Ovary (tissue), 9 donors: Measurements from ENCODE around the gene ACTR8. TPM values are rescaled to one million over a fixed set of nuclear protein-coding genes. Genes with fewer than 3 reads are reported as not detected.

Experiments
- DNase-seq, 5 donors: peaks; one replicate each; pipeline ENCODE4 v3.0.0-alpha.2; 2019 to 2020
- H3K27ac ChIP-seq, 2 donors: fragments of 200-600 bp; one replicate each; pipeline versions ENCODE4 v1.5.1 to v1.8.0; 2019 to 2022
- H3K27me3 ChIP-seq: fragments of 200-600 bp; one replicate; pipeline ENCODE4 v1.8.0; 2022
- H3K36me3 ChIP-seq: fragments of 200-600 bp; sonication (generic); one replicate; pipeline ENCODE4 v1.5.1; 2019
- H3K4me1 ChIP-seq: one replicate; pipeline ENCODE4 v1.8.1; 2013; ENCODE audit warnings: mild to moderate bottlenecking, moderate library complexity; ENCODE audit not compliant: insufficient read depth
- H3K4me3 ChIP-seq: fragments of 200-600 bp; sonication (generic); one replicate; pipeline ENCODE4 v1.5.1; 2017
- H3K9me3 ChIP-seq, 2 donors: fragments of 200-600 bp in 1 of 2; sonication (generic) in 1 of 2; one replicate each; pipeline versions ENCODE4 v1.5.1 to v1.8.1; 2013 to 2019; ENCODE audit warnings: mild to moderate bottlenecking in 1 of 2, moderate library complexity in 1 of 2
- CTCF ChIP-seq, 3 donors: fragments of 450-650 bp in 2 of 3; fragments of 200-600 bp in 1 of 3; IDR thresholded peaks; one replicate each; pipeline versions ENCODE4 v1.5.1 to v1.8.0; 2016 to 2022; ENCODE audit warnings: antibody characterized with exemption in 3 of 3, mild to moderate bottlenecking in 1 of 3
- EP300 ChIP-seq: sonication (generic); formaldehyde crosslinking; IDR thresholded peaks from one replicate; pipeline ENCODE4 v1.6.1; 2017; ENCODE audit warnings: antibody characterized with exemption
- POLR2A ChIP-seq: fragments of 450-650 bp; IDR thresholded peaks from one replicate; pipeline ENCODE4 v1.6.1; 2017; ENCODE audit warnings: antibody characterized with exemption, mild to moderate bottlenecking, moderate library complexity
- WGBS, 3 donors: extraction: QIAGEN DNeasy Blood & Tissue Kit in 1 of 3; methylation state at CpG; one replicate each; pipeline versions ENCODE4 v1.1.5 to v1.1.7; 2013 to 2017; 5-methylcytosine and 5-hydroxymethylcytosine counted together
- intact Hi-C, 4 donors: fragments of 100-400 bp; cut with DNase I; formaldehyde crosslinking; loops; one replicate each; pipeline versions ENCODE4 v1.11.0 to v1.15.1; 2022 to 2023
- polyA plus RNA-seq, 2 donors: library from polyadenylated mRNA; stranded (reverse); fragments of 200-250 nt in 1 of 2; fragments of 350-450 nt in 1 of 2; fragmentation: Illumina TruSeq in 1 of 2; extraction: RNeasy Lipid Tissue Mini Kit (QIAGEN cat#74804) in 1 of 2; gene quantifications; one replicate each; pipeline ENCODE4 v1.2.3, GENCODE V29; 2013 to 2014
- total RNA-seq, 7 donors: library from RNA; depleted of rRNA in 2 of 7; stranded (reverse); fragments of >200 nt in 2 of 7; fragmentation: NEBNext Ultra II Directional in 3 of 7; extraction: Animal tissue kit (Norgen Biotek cat#: 25700) in 3 of 7; gene quantifications; one replicate each; pipeline versions ENCODE4 v1.1.0 to v1.2.4, GENCODE V29; 2016 to 2023
- donor health status: DM: no; HTN: no; CAD: no; lungs with moderate emphysema.
- donor health status: DM: no; HTN: no; CAD: no.
- donor health status: Bipolar disorder and iron deficiency.
- donor health status: DM: yes; HTN: yes; CAD: no.
- donor health status: DM: no; HTN: no; CAD: no.
- donor health status: DM: yes; HTN: yes; CAD: no.

ACTR8 gene
- total and polyA plus RNA-seq, 9 donors: 9.1 to 34.5 (median 20.6) TPM

- Histone ChIP-seq H3K4me3 (no peak overlapping the region), H3K4me1 (no peaks in the 10 kb centered on the region), H3K36me3 (no peaks in the 10 kb centered on the region), H3K27ac (no peak overlapping the region), H3K9me3 (no peaks in the 10 kb centered on the region), H3K27me3 (no peaks in the 10 kb centered on the region)
- no peak for TF ChIP-seq EP300
- no peak for TF ChIP-seq POLR2A
- TF ChIP-seq CTCF (IDR thresholded peaks at IDR 0.05): no peak
- DNase-seq: no peak
- 84 to 86% (median 86%) methylated on average over 1 of the region's 1 CpG for WGBS, 3 donors
- intact Hi-C loops: no loop called here
These were observed 53.4 kb downstream of the ACTR8 start for GRCh38 chr3:53828581-53828980.

GRCh38 chr3:53826048-53826447 is 55.9 kb downstream of the ACTR8 start:
- WGBS, 3 donors: 17 to 34% (median 31%) methylated on average over 1 of the region's 1 CpG
- Histone ChIP-seq H3K27ac (no peak overlapping the region), H3K9me3 (no peaks in the 10 kb centered on the region), H3K4me1 (no peaks in the 10 kb centered on the region), H3K4me3 (no peak overlapping the region), H3K27me3 (no peaks in the 10 kb centered on the region), H3K36me3 (no peaks in the 10 kb centered on the region)
- no peak for DNase-seq
- intact Hi-C loops: no loop called here
- TF ChIP-seq POLR2A (no peak), EP300 (no peak), CTCF (IDR thresholded peaks at IDR 0.05) (no peak)

- Histone ChIP-seq H3K9me3 (no peaks in the 10 kb centered on the region), H3K36me3 (no peaks in the 10 kb centered on the region), H3K4me1 (no peaks in the 10 kb centered on the region), H3K27ac (no peak overlapping the region), H3K4me3 (no peak overlapping the region), H3K27me3 (no peaks in the 10 kb centered on the region)
- WGBS, 3 donors: 90 to 92% (median 92%) methylated on average over 4 of the region's 4 CpGs
- TF ChIP-seq EP300: no peak
- no peak for TF ChIP-seq POLR2A
- no peak for TF ChIP-seq CTCF (IDR thresholded peaks at IDR 0.05)
- DNase-seq: no peak
- intact Hi-C loops: no loop called here
These were observed 57.2 kb downstream of the ACTR8 start for GRCh38 chr3:53824795-53825194.

- WGBS, 3 donors: 64 to 70% (median 68%) methylated on average over 10 of the region's 10 CpGs
- Histone ChIP-seq H3K4me1 (no peaks in the 10 kb centered on the region), H3K4me3 (no peak overlapping the region), H3K9me3 (no peaks in the 10 kb centered on the region), H3K27me3 (no peaks in the 10 kb centered on the region), H3K27ac (no peak overlapping the region), H3K36me3 (no peaks in the 10 kb centered on the region)
- TF ChIP-seq EP300 (no peak), POLR2A (no peak), CTCF (IDR thresholded peaks at IDR 0.05) (no peak)
- no peak for DNase-seq
- intact Hi-C loops: no loop called here
These were observed 57.8 kb downstream of the ACTR8 start for GRCh38 chr3:53823956-53824657.
